ENCODE data around the gene PPP1R2C.

Gene PPP1R2C

DNA sequence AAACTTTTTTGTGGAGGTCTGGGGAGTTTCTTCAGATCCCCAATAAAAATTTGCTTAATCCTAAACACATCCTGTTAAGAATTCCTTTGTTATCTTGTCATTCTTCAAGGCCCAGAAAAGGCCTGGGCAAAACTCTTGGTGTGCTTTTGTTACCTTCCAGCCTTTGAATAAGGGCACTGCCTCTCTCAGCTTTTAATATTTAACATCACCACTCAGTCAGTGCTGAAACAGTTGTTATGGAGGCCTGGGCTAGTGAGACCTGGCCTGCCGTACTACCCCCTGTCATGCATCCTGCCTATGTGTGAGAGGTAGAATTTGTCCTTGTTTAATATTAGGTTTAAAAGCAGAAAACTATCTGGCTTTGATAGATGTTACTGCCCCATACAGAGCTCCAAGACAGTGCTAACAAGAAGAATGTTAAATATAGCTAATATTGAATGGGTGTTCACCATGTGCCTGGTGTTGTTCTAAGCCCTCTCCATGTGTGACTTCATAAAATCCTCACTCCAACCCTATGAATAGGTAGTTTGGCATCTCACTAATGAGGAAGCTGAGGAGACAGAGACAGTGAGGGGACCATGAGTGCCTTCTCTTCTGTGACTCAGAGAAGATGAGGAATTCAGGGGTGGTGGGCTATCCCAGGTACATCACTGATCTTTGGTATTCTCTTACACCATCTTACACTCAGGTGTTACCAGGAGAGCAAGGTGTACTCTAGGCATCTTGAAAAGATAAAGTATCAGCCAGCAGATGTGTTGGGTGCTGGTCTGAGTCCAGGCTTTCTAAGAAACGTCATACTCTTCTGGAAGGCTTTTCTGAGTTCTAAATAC, 6.2 kb downstream of the PPP1R2C start:
- no peak overlapping the region for H3K9ac ChIP-seq (ENCODE audit: insufficient read length, low read depth)
- TF ChIP-seq YY1 (IDR thresholded peaks at IDR 0.05; ENCODE audit: insufficient read depth, insufficient read length) (no peak), ZNF274 (IDR thresholded peaks at IDR 0.05; ENCODE audit: low read depth, low read length) (no peak), SUZ12 (IDR thresholded peaks at IDR 0.05; ENCODE audit: extremely low read depth, insufficient read depth, insufficient read length) (no peak)
- H3K4me1 ChIP-seq (ENCODE audit: insufficient read depth, insufficient read length), result no peaks in the 10 kb centered on the region
- peaks cover 11% of the 10 kb centered on the region; the same call in 1 of the 2 replicates for H3K9me3 ChIP-seq (ENCODE audit: insufficient read depth, low read length)
- H3K36me3 ChIP-seq (ENCODE audit: insufficient read depth, insufficient read length, low read length), result no peaks in the 10 kb centered on the region
- no peaks in the 10 kb centered on the region for H3K27me3 ChIP-seq (ENCODE audit: insufficient read depth, insufficient read length)
- DNase-seq (ENCODE audit: low read depth, low spot score), result no peak
- H3K4me3 ChIP-seq (ENCODE audit: insufficient read length, low read depth), result no peak overlapping the region

DNA sequence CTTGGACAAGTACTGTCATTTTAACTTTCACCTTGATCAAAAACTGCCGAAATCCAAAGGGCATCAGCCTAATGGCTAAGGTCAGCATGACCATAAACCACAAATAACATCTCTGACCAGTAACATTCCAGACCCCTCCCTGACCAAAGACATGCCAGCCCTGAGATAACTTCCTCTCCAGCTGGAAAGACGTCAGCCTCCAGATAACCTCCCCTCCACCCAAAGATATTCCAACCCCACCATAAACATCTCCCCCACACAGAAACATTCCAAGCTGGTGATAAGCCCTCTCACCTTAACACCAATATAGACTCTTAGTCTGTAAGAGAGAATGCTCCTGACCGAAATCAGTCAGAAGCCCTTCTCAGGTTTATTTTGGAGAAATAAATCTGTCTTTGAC, 7.4 kb downstream of the PPP1R2C start:
- Histone ChIP-seq H3K27me3 (ENCODE audit: insufficient read depth, insufficient read length) (no peaks in the 10 kb centered on the region), H3K9me3 (ENCODE audit: insufficient read depth, low read length) (peaks cover 11% of the 10 kb centered on the region; the same call in 1 of the 2 replicates), H3K9ac (ENCODE audit: insufficient read length, low read depth) (no peak overlapping the region), H3K4me1 (ENCODE audit: insufficient read depth, insufficient read length) (no peaks in the 10 kb centered on the region), H3K4me3 (ENCODE audit: insufficient read length, low read depth) (no peak overlapping the region), H3K36me3 (ENCODE audit: insufficient read depth, insufficient read length, low read length) (no peaks in the 10 kb centered on the region)
- no peak for DNase-seq (ENCODE audit: low read depth, low spot score)
- TF ChIP-seq YY1 (IDR thresholded peaks at IDR 0.05; ENCODE audit: insufficient read depth, insufficient read length), result no peak
- TF ChIP-seq ZNF274 (IDR thresholded peaks at IDR 0.05; ENCODE audit: low read depth, low read length), result no peak
- TF ChIP-seq SUZ12 (IDR thresholded peaks at IDR 0.05; ENCODE audit: extremely low read depth, insufficient read depth, insufficient read length), result no peak

DNA sequence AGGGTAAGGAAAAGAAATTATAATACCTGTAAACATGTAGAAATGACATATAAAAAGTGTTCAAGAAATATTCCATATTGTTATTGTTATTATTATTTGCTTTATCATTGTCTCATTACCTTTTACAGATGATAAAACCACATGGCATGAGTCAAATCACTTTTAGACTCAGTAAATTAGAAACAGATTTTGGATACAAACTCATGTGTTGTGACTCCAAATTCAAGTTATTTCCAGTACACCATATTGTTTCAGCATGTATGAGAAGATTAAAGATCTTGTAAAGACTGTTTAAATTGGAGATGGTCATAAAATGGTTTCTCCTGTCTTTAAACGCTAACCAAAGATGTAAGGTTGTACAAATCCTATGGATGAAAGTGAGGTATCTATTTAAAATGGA, 18.1 kb downstream of the PPP1R2C start:
- TF ChIP-seq ZNF274 (IDR thresholded peaks at IDR 0.05; ENCODE audit: low read depth, low read length) (no peak), SUZ12 (IDR thresholded peaks at IDR 0.05; ENCODE audit: extremely low read depth, insufficient read depth, insufficient read length) (no peak), YY1 (IDR thresholded peaks at IDR 0.05; ENCODE audit: insufficient read depth, insufficient read length) (no peak)
- Histone ChIP-seq H3K27me3 (ENCODE audit: insufficient read depth, insufficient read length) (no peaks in the 10 kb centered on the region), H3K4me3 (ENCODE audit: insufficient read length, low read depth) (no peak overlapping the region), H3K4me1 (ENCODE audit: insufficient read depth, insufficient read length) (no peaks in the 10 kb centered on the region), H3K9me3 (ENCODE audit: insufficient read depth, low read length) (peaks cover 16% of the 10 kb centered on the region; the same call in 1 of the 2 replicates), H3K36me3 (ENCODE audit: insufficient read depth, insufficient read length, low read length) (no peaks in the 10 kb centered on the region), H3K9ac (ENCODE audit: insufficient read length, low read depth) (no peak overlapping the region)
- no peak for DNase-seq (ENCODE audit: low read depth, low spot score)

DNA sequence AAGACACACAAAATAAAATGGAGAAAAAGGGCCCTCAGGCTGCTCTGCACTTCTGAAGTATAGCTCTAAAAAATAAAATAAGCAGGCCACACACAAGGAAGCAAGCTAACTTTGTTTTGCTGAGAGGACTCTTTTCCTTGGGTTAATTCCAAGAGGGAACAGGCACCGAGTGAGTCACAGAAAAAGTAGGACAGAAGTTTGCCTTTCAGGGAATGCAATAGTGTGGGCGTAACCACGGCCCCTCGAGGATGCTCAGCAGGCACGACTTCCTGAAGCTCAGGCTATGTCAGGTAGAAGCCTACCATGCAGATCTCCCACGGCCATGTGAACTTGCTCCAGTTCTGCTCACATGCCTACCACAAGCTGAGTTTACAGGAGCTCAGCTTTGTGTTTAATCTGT, 22.1 kb downstream of the PPP1R2C start:
- DNase-seq (ENCODE audit: low read depth, low spot score), result no peak

DNA sequence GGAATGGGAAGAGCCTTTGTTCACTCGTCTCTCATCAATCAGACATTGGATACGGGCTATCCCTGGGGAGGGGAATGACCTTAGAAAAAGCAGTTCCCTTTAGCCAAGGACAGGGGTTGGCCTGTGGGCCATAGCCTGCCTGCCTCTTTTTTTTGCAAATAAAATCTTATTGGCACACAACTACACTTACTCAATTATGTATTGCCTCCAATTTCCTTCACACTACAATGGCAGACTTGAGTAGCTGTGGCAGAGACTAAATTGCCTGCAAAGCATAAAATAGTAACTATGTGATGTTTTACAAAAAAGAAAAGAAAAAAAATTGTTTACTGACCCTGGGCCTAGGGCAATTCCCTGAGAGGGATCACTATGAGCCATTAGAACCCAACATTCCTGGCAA, 23.4 kb downstream of the PPP1R2C start:
- no peak for DNase-seq (ENCODE audit: low read depth, low spot score)
- Histone ChIP-seq H3K9me3 (ENCODE audit: insufficient read depth, low read length) (no peaks in the 10 kb centered on the region), H3K9ac (ENCODE audit: insufficient read length, low read depth) (no peak overlapping the region), H3K36me3 (ENCODE audit: insufficient read depth, insufficient read length, low read length) (no peaks in the 10 kb centered on the region), H3K4me1 (ENCODE audit: insufficient read depth, insufficient read length) (no peaks in the 10 kb centered on the region), H3K27me3 (ENCODE audit: insufficient read depth, insufficient read length) (no peaks in the 10 kb centered on the region), H3K4me3 (ENCODE audit: insufficient read length, low read depth) (no peak overlapping the region)
- TF ChIP-seq YY1 (IDR thresholded peaks at IDR 0.05; ENCODE audit: insufficient read depth, insufficient read length), result no peak
- TF ChIP-seq SUZ12 (IDR thresholded peaks at IDR 0.05; ENCODE audit: extremely low read depth, insufficient read depth, insufficient read length), result no peak
- no peak for TF ChIP-seq ZNF274 (IDR thresholded peaks at IDR 0.05; ENCODE audit: low read depth, low read length)

More for the DNA sequence above, 22.1 kb downstream of the PPP1R2C start:
- no peak overlapping the region for H3K9ac ChIP-seq (ENCODE audit: insufficient read length, low read depth)
- H3K27me3 ChIP-seq (ENCODE audit: insufficient read depth, insufficient read length), result no peaks in the 10 kb centered on the region
- no peaks in the 10 kb centered on the region for H3K9me3 ChIP-seq (ENCODE audit: insufficient read depth, low read length)
- H3K36me3 ChIP-seq (ENCODE audit: insufficient read depth, insufficient read length, low read length), result no peaks in the 10 kb centered on the region
- H3K4me3 ChIP-seq (ENCODE audit: insufficient read length, low read depth), result no peak overlapping the region
- no peaks in the 10 kb centered on the region for H3K4me1 ChIP-seq (ENCODE audit: insufficient read depth, insufficient read length)
- TF ChIP-seq YY1 (IDR thresholded peaks at IDR 0.05; ENCODE audit: insufficient read depth, insufficient read length) (no peak), SUZ12 (IDR thresholded peaks at IDR 0.05; ENCODE audit: extremely low read depth, insufficient read depth, insufficient read length) (no peak), ZNF274 (IDR thresholded peaks at IDR 0.05; ENCODE audit: low read depth, low read length) (no peak)

DNA sequence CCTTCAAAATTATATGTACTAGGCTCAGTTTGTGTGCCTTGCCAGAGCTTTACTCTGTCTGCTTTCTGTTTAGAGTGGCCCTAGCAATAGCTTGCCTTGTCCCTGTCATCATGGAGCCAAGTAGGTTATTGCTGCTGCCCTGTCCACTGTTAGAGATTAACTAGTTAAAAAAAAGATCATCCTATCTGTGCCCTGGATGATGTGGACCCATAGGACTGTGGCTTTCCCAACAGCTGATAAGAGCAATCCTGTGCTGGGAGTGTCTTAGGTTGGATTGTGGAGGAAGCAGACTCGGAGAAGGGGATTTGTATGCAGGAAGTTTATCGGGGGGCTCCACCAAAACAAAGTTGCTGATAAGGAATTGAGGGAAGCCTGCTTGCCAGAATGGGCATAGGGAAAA, 23.8 kb downstream of the PPP1R2C start:
- no peak overlapping the region for H3K9ac ChIP-seq (ENCODE audit: insufficient read length, low read depth)
- no peak overlapping the region for H3K4me3 ChIP-seq (ENCODE audit: insufficient read length, low read depth)
- no peaks in the 10 kb centered on the region for H3K36me3 ChIP-seq (ENCODE audit: insufficient read depth, insufficient read length, low read length)
- TF ChIP-seq ZNF274 (IDR thresholded peaks at IDR 0.05; ENCODE audit: low read depth, low read length), result no peak
- no peak for TF ChIP-seq SUZ12 (IDR thresholded peaks at IDR 0.05; ENCODE audit: extremely low read depth, insufficient read depth, insufficient read length)
- TF ChIP-seq YY1 (IDR thresholded peaks at IDR 0.05; ENCODE audit: insufficient read depth, insufficient read length), result no peak
- no peaks in the 10 kb centered on the region for H3K4me1 ChIP-seq (ENCODE audit: insufficient read depth, insufficient read length)
- no peak for DNase-seq (ENCODE audit: low read depth, low spot score)
- no peaks in the 10 kb centered on the region for H3K27me3 ChIP-seq (ENCODE audit: insufficient read depth, insufficient read length)
- no peaks in the 10 kb centered on the region for H3K9me3 ChIP-seq (ENCODE audit: insufficient read depth, low read length)

DNA sequence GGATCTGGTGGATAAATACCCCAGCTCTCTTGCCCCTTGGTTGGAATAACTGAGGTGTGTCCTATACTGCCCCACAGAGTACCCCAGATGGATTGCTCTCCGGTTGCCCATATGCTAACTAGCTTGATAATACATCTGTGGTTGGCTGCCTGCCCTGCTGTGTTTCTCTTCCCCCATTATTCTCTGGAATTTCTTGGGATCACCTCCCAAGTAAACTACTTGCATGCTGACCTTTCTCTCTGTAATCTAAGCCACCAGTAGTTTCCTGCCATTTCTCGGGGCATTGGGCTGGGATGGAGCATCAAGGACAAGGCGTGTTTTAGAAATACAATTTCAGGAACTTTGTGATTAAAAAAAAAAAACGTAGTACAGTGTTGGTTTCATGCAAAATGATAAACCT, 25.2 kb downstream of the PPP1R2C start:
- Histone ChIP-seq H3K9me3 (ENCODE audit: insufficient read depth, low read length) (no peaks in the 10 kb centered on the region), H3K4me1 (ENCODE audit: insufficient read depth, insufficient read length) (no peaks in the 10 kb centered on the region), H3K9ac (ENCODE audit: insufficient read length, low read depth) (no peak overlapping the region), H3K4me3 (ENCODE audit: insufficient read length, low read depth) (no peak overlapping the region), H3K36me3 (ENCODE audit: insufficient read depth, insufficient read length, low read length) (no peaks in the 10 kb centered on the region), H3K27me3 (ENCODE audit: insufficient read depth, insufficient read length) (no peaks in the 10 kb centered on the region)
- TF ChIP-seq ZNF274 (IDR thresholded peaks at IDR 0.05; ENCODE audit: low read depth, low read length), result no peak
- no peak for TF ChIP-seq SUZ12 (IDR thresholded peaks at IDR 0.05; ENCODE audit: extremely low read depth, insufficient read depth, insufficient read length)
- TF ChIP-seq YY1 (IDR thresholded peaks at IDR 0.05; ENCODE audit: insufficient read depth, insufficient read length), result no peak
- DNase-seq (ENCODE audit: low read depth, low spot score), result peak; percentile 11
